A673 (cell line): ENCODE measurements around the gene DGUOK.

Experiments used
- CTCF ChIP-seq: fragments of 300-800, 200-600 bp; sonication (generic); conservative IDR thresholded peaks from 2 replicates; pipeline ENCODE4 v1.5.1; 2017; ENCODE audit warnings: low read depth, mild to moderate bottlenecking, antibody characterized with exemption, low read length, moderate library complexity, mixed read lengths
- EZH2 ChIP-seq: fragments of 200-600 bp; sonication (generic); IDR thresholded peaks from 2 replicates; pipeline ENCODE4 v1.6.1; 2017; ENCODE audit warnings: borderline replicate concordance, low read depth, mild to moderate bottlenecking, mixed read lengths, antibody characterized with exemption, low read length; ENCODE audit not compliant: poor library complexity, severe bottlenecking

- TF ChIP-seq CTCF (no peak), EZH2 (no peak)
Measured at GRCh38 chr2:73915437-73915993, 11.2 kb upstream of the DGUOK start.
